CD4-positive, CD25-positive, alpha-beta regulatory T cell (primary cell): ENCODE data around the gene GFOD1. TPM values are rescaled to one million over a fixed set of nuclear protein-coding genes. Genes with fewer than 3 reads are reported as not detected.

Experiments
- ATAC-seq, 2 donors: fragments of 150-1000 bp; cut with Tn5 transposase; one replicate each; pipeline ENCODE4 v1.10.0; 2021; ENCODE audit warnings: low read depth in 2 of 2, moderate number of reproducible peaks in 2 of 2, moderate library complexity in 1 of 2
- DNase-seq, 3 donors: peaks; one replicate each; pipeline versions ENCODE4 v3.0.0 to v3.0.0-alpha.2; 2012 to 2022; ENCODE audit warnings: mixed read lengths in 1 of 3
- H3K27ac ChIP-seq: one replicate; pipeline ENCODE4 v1.7.0; 2013; ENCODE audit warnings: mild to moderate bottlenecking, low read length; ENCODE audit not compliant: insufficient read depth, poor library complexity, severe bottlenecking
- H3K27me3 ChIP-seq: one replicate; pipeline ENCODE4 v1.7.0; 2013; ENCODE audit warnings: low read length; ENCODE audit not compliant: control insufficient read depth, insufficient read depth
- H3K36me3 ChIP-seq: one replicate; pipeline ENCODE4 v1.7.0; 2013; ENCODE audit warnings: mild to moderate bottlenecking, low read length, moderate library complexity; ENCODE audit not compliant: control insufficient read depth, insufficient read depth
- H3K4me1 ChIP-seq: 2 replicates; pipeline ENCODE4 v1.7.0; 2013; ENCODE audit warnings: mild to moderate bottlenecking, low read length; ENCODE audit not compliant: insufficient read depth, control insufficient read depth, poor library complexity, severe bottlenecking
- H3K4me3 ChIP-seq: one replicate; pipeline ENCODE4 v1.7.0; 2013; ENCODE audit warnings: low read depth, mild to moderate bottlenecking, low read length, moderate library complexity
- H3K9me3 ChIP-seq, 2 experiments: 1 replicate in 1 of 2; 2 replicates in 1 of 2; pipeline ENCODE4 v1.7.0; 2013; ENCODE audit warnings: low read length in 2 of 2, mild to moderate bottlenecking in 1 of 2, moderate library complexity in 1 of 2; ENCODE audit not compliant: control insufficient read depth in 2 of 2
- H3K27ac Mint-ChIP-seq, 3 donors: one replicate each; pipeline ENCODE4 v1.8.0; 2020 to 2022; ENCODE audit warnings: mild to moderate bottlenecking in 3 of 3, mixed read lengths in 3 of 3, moderate library complexity in 2 of 3
- H3K27me3 Mint-ChIP-seq: one replicate; pipeline ENCODE4 v1.8.0; 2022; ENCODE audit warnings: mild to moderate bottlenecking, mixed read lengths
- H3K36me3 Mint-ChIP-seq: one replicate; pipeline ENCODE4 v1.8.0; 2020; ENCODE audit warnings: mixed read lengths
- H3K4me1 Mint-ChIP-seq, 4 donors: one replicate each; pipeline ENCODE4 v1.8.0; 2020 to 2022; ENCODE audit warnings: mixed read lengths in 4 of 4, mild to moderate bottlenecking in 1 of 4
- H3K4me3 Mint-ChIP-seq, 4 donors: one replicate each; pipeline ENCODE4 v1.8.0; 2020 to 2022; ENCODE audit warnings: mild to moderate bottlenecking in 4 of 4, mixed read lengths in 4 of 4, moderate library complexity in 3 of 4
- H3K9me3 Mint-ChIP-seq, 7 donors: one replicate each; pipeline ENCODE4 v1.8.0; 2020 to 2022; ENCODE audit warnings: mixed read lengths in 7 of 7, mild to moderate bottlenecking in 3 of 7, moderate library complexity in 2 of 7
- polyA plus RNA-seq, 4 donors: library from polyadenylated mRNA; unstranded; fragments of 300-500 nt; fragmentation: Illumina TruSeq; gene quantifications; one replicate each; pipeline ENCODE4 v1.2.3, GENCODE V29; 2021
- total RNA-seq: library from RNA; stranded (reverse); gene quantifications from one replicate; pipeline ENCODE4 v1.2.3, GENCODE V29; 2022

Gene GFOD1
- total and polyA plus RNA-seq, 5 donors from 2014 or later = 0.06 to 1.8 (median 0.17) TPM

GRCh38 chr6:13488015-13488895 is 855 bp upstream of the GFOD1 start:
- Histone ChIP-seq H3K36me3 (no peaks in the 10 kb centered on the region), H3K27me3 (peaks cover 20% of the 10 kb centered on the region), H3K9me3 (no peaks in the 10 kb centered on the region), H3K27ac (no peak overlapping the region), H3K4me1 (peaks cover 23% of the 10 kb centered on the region), H3K4me3 (peak overlapping the region; percentile 65)
- Mint-ChIP-seq H3K4me1 (peaks cover 5 to 36% (median 19%) of the 10 kb centered on the region in 4 donors), H3K4me3 (peak overlapping the region; percentile 74 to 93 (median 90)), H3K36me3 (no peaks in the 10 kb centered on the region), H3K27ac (no peak overlapping the region), H3K27me3 (peaks cover 42% of the 10 kb centered on the region), H3K9me3 (peaks cover 0 to 3% (median 0%) of the 10 kb centered on the region in 7 donors)
- ATAC-seq (no peak), DNase-seq (peak in 1 of 3 donors; percentile 30)

DNA sequence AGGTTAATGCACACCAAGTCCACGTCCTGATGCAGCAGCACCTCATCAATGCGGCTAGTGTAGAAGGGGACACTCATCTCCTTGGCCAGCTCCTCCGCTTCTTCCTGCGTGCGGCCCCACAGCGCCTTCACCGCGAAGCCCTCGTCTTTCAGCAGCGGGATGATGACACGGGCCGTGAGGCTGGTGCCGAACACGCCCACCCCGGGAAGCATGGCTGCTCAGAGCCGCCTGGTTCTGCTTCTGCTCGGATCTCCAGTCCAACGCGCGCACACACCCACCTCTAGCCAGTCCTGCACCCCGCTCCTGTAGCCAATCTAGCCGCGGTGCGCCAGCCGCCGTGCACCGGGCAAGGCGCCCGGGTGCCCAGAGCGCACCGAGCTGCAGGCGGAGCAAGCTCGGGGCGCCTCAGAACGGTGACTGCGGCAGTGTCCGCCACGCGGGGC is 700 bp downstream of the GFOD1 start:
- H3K36me3 Mint-ChIP-seq = no peaks in the 10 kb centered on the region
- peak overlapping the region; percentile 80 to 87 (median 85) for H3K4me3 Mint-ChIP-seq
- Histone ChIP-seq H3K36me3 (no peaks in the 10 kb centered on the region), H3K4me3 (no peak overlapping the region), H3K4me1 (peaks cover 23% of the 10 kb centered on the region), H3K9me3 (no peaks in the 10 kb centered on the region), H3K27me3 (peaks cover 23% of the 10 kb centered on the region), H3K27ac (no peak overlapping the region)
- peaks cover 0 to 3% (median 0%) of the 10 kb centered on the region in 7 donors for H3K9me3 Mint-ChIP-seq
- DNase-seq = peak; percentile 14 to 58 (median 30)
- peaks cover 36% of the 10 kb centered on the region for H3K27me3 Mint-ChIP-seq
- peaks cover 5 to 36% (median 19%) of the 10 kb centered on the region in 4 donors for H3K4me1 Mint-ChIP-seq
- H3K27ac Mint-ChIP-seq = peak overlapping the region in 1 of 3 donors; percentile 11
- peak; percentile 37 to 46 for ATAC-seq

- DNase-seq (peak in 1 of 3 donors; percentile 32), ATAC-seq (no peak)
- peak overlapping the region; percentile 84 to 92 (median 86) for H3K4me3 Mint-ChIP-seq
- H3K27ac Mint-ChIP-seq = peak overlapping the region in 2 of 3 donors; percentile 52 to 80
- no peak overlapping the region for H3K27ac ChIP-seq
- peaks cover 41% of the 10 kb centered on the region for H3K27me3 Mint-ChIP-seq
- peaks cover 23% of the 10 kb centered on the region for H3K4me1 ChIP-seq
- H3K36me3 Mint-ChIP-seq = no peaks in the 10 kb centered on the region
- H3K4me3 ChIP-seq = peak overlapping the region; percentile 19
- H3K27me3 ChIP-seq = peaks cover 23% of the 10 kb centered on the region
- no peaks in the 10 kb centered on the region for H3K9me3 ChIP-seq
- H3K4me1 Mint-ChIP-seq = peaks cover 5 to 36% (median 19%) of the 10 kb centered on the region in 4 donors
- no peaks in the 10 kb centered on the region for H3K36me3 ChIP-seq
- peaks cover 0 to 3% (median 0%) of the 10 kb centered on the region in 7 donors for H3K9me3 Mint-ChIP-seq
Observed at GRCh38 chr6:13485923-13486562, 1.4 kb downstream of the GFOD1 start.

GRCh38 chr6:13485303-13485702 is 2.1 kb downstream of the GFOD1 start:
- no peak for ATAC-seq
- no peak overlapping the region for H3K27ac ChIP-seq

DNA sequence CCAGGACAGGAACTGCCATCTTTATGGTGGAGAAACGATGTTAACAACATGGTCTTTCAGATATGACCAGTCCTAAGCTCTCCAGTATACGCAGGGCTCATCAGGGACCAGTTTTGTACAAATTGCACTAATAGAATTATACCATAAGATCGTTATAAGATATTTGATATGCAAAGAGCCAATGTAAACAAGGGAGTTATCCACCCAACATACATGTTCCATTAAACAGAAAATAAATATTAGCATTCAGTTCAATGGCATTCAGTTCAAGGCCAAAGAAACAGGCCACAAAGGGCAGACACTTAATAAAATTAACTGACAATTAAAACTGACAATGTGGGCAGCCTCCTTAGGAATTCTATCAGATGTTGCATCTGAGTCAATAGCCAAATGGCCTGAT is 2.6 kb downstream of the GFOD1 start:
- no peak for DNase-seq
- Histone ChIP-seq H3K27me3 (peaks cover 23% of the 10 kb centered on the region), H3K4me3 (no peak overlapping the region), H3K4me1 (peaks cover 23% of the 10 kb centered on the region), H3K27ac (no peak overlapping the region), H3K9me3 (no peaks in the 10 kb centered on the region), H3K36me3 (no peaks in the 10 kb centered on the region)
- Mint-ChIP-seq H3K27ac (no peak overlapping the region), H3K36me3 (no peaks in the 10 kb centered on the region), H3K4me3 (peak overlapping the region in 3 of 4 donors; percentile 15 to 86 (median 84)), H3K4me1 (peaks cover 5 to 34% (median 19%) of the 10 kb centered on the region in 4 donors), H3K27me3 (peaks cover 42% of the 10 kb centered on the region), H3K9me3 (peaks cover 0 to 3% (median 0%) of the 10 kb centered on the region in 7 donors)
- no peak for ATAC-seq

More at GRCh38 chr6:13485303-13485702, 2.1 kb downstream of the GFOD1 start:
- H3K27me3 ChIP-seq = peaks cover 23% of the 10 kb centered on the region
- peak overlapping the region; percentile 84 to 92 (median 86) for H3K4me3 Mint-ChIP-seq
- no peak for DNase-seq
- peak overlapping the region in 1 of 3 donors; percentile 80 for H3K27ac Mint-ChIP-seq
- no peaks in the 10 kb centered on the region for H3K36me3 ChIP-seq
- no peaks in the 10 kb centered on the region for H3K9me3 ChIP-seq
- peaks cover 42% of the 10 kb centered on the region for H3K27me3 Mint-ChIP-seq
- H3K4me3 ChIP-seq = no peak overlapping the region
- peaks cover 0 to 3% (median 0%) of the 10 kb centered on the region in 7 donors for H3K9me3 Mint-ChIP-seq
- H3K4me1 Mint-ChIP-seq = peaks cover 5 to 36% (median 19%) of the 10 kb centered on the region in 4 donors
- peaks cover 23% of the 10 kb centered on the region for H3K4me1 ChIP-seq
- no peaks in the 10 kb centered on the region for H3K36me3 Mint-ChIP-seq

DNA sequence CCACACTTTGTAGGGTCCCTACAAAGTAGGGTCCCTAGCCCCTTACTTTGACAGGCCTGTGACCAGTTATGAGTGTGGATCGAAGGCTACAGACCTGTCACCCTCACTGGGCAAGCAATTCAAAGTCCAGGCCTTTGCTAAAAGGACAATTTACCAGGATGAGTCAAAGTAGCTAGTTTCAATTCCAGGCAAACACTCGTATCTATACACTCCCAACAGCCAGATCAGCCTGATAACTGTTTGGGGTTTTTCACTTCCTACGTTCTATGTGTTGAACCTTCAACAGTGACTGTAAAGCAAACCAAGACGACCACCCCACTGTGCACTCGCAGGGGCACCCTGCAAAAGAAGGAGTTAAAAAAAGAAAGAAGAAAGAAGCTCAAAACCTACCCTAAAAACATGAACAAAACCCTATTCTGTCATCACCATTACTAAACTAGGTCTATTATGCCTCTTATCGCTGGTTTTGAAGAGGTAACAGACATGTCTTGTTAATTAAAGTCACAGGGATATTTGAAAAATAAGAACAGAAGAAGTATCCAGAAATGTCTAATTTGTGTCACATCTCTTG is 3.2 kb downstream of the GFOD1 start:
- no peak overlapping the region for H3K4me3 ChIP-seq
- H3K4me1 ChIP-seq = peaks cover 23% of the 10 kb centered on the region
- H3K4me3 Mint-ChIP-seq = peak overlapping the region in 3 of 4 donors; percentile 36 to 84 (median 58)
- H3K9me3 Mint-ChIP-seq = peaks cover 0 to 3% (median 0%) of the 10 kb centered on the region in 7 donors
- H3K27ac ChIP-seq = no peak overlapping the region
- H3K9me3 ChIP-seq = no peaks in the 10 kb centered on the region
- ATAC-seq = no peak
- H3K4me1 Mint-ChIP-seq = peaks cover 5 to 34% (median 19%) of the 10 kb centered on the region in 4 donors
- H3K36me3 ChIP-seq = no peaks in the 10 kb centered on the region
- H3K27ac Mint-ChIP-seq = no peak overlapping the region
- H3K27me3 Mint-ChIP-seq = peaks cover 41% of the 10 kb centered on the region
- no peaks in the 10 kb centered on the region for H3K36me3 Mint-ChIP-seq
- DNase-seq = no peak
- H3K27me3 ChIP-seq = peaks cover 23% of the 10 kb centered on the region
